ENCODE data around the gene APP.
"Not testable (repeated sequence)": the region's sequence is repeated elsewhere in the genome, so short reads cannot be mapped to it uniquely, and the experiment has no call there.

APP gene

DNA sequence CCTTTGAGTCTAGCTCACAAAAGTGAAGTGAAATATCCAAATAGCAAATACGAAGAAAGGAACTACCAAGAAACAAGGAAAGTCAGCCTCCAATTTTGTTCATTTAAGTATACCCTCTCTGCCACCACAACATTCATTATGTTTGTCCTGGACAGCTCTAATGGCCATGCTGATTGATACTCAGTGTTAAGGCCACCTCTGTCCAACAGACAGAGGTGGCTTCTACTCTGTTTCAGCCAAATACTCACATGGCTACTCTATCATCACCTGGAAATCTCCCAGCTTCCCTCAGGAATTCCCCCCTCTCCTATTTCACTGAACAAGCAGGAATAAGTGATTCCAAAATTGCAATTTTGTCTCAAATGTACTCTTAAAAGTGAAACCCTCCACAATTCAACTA, 10.7 kb downstream of the APP start:
- no peak for DNase-seq

DNA sequence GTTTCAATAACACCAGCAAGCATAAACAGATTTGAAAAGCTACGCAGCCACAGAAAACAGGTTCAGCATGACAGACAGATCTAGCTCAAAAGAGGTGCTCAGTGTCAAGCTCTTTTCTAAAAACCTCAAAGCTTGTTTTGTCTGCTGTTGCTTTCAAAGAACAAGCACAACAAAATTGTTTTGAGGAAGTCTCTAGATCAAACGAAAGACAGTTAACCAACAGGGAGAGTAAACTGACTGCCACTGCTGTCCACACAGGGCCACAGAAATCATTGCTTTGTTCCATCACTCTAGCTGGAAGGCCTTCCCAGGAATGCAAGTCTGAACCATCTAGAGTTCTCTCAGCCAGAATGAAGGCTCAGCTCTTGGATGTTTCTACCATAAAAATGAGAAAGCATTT, 12.8 kb downstream of the APP start:
- DNase-seq: no peak

DNA sequence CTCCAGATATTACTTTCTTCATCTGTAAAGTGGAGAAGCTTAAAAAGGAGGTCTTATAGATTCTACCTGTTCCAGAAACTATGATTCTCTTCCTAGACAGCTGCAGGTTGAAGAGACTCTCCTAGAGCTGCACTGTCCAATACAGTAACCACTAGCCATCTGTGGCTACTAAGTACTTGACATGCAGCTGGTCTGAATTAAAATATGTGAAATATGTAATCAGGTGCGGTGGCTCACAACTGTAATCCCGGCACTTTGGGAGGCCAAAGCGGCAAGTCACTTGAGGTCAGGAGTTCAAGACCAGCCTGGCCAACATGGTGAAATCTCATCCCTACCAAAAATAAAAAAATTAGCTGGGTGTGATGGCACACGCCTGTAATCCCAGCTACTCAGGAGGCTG, 15.8 kb downstream of the APP start:
- DNase-seq: no peak

DNA sequence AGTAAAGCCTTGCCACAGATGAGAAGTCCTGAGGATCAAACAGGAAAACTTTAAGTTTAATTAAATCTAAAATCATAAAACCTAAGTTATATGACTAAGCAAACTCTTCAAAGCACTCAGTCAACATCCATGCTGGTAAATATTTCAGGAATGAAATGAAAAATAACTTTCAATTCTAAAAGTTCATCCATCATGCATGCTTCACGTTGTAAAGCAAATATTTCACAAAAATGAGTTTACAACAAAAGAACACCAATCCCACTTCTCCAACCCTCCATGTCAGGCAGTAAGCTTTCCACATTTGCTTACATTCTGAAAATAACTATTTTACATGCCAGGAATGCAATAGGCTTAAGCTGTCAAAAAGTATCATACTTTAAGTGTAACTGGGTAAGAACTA, 16.8 kb downstream of the APP start:
- no peak for DNase-seq

DNA sequence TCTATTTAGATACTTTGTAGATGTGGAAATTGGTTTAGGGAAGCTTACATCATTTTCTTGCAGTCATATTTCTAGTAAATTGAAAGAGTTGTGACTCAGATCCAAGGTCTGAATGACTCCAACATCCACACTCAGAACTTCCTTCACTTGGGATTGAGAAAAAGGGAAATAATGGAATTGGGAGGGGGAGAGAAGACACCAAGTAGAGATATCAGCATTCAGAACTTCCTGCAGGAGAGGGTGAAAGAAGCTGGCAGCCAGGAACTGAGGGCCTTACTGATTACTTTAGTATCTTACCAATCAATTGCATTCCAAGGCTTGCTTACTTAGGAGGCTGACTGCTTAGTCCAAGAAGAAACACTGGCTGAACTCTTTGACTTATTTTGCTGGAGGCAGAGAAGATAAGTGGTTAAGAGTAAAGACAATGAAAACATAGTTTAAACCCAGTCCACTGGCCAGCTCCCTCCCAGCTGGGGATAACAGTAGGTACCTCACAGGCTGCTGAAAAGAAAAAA, 21.7 kb downstream of the APP start:
- DNase-seq: no peak

DNA sequence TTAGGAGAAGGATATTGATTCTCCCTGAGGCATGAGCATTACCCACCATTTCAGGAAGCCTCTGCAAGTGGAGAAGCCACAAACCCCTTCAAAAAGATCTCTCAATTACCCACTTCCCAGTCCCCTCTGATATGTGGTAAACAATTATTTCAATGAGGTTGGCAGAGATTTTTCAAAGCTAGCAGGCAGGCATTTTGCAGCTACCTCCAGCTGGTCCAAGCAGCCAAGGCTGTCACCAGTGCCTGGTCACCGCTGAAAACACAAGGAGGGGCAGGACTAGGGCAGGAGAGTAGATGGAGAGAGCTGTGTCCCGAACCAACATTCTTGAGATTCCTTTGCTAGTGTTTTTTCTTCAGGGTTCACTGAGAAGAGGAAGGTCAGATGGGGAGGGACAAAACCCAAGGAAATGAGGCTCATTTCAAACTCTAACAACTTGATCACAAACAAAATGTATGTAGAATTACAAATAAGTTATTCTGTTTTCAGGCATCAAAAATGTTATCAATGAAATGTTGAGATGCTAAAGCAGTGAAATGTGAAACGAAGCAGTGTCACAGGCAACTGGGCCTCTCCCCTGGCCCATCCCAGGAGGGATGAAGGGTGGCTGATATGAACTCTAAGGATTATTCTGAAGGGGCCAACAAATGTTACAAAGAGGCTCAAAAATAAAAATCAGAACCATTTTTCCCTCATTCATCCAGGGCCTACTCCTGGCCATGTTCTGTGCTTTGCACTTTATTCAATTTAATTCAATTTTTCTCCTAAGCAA, 22.3 kb downstream of the APP start:
- no peak for DNase-seq

DNA sequence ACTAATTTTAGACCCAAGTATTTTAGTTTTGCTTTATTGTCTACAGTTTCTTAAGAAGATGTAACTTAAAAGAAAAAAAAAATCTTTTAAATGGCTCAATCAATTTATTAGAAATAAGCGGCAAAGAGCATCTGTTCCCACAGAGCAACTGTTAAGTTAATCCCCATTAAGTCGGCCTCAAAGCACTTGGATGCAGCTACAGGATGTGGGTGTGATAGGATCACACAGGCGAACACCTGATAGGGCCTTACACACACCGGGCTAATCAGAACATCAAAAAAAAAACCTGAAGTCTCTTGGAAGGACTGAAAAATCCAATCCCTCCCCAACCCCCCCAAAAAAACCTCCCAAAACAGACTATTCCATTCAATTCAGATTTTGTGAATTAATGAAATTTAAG, 23.0 kb downstream of the APP start:
- DNase-seq: no peak

DNA sequence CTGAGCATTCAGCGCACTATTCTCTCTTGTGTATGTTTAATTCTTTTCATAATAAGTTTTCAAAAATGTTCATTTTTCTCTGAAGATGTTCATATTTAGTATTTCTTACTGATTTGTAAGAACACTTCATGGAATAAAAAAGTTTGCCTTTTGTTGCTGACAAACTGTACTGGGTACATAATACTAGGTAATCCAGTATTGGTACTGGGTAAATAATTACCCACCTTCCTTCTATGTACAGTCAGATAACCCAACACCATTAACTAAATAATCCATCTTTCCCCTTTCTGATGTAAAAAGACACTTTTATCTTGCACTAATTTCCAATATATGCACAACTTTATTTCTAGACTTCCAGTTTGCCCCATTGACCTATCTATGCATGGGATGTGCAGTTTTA, 23.9 kb downstream of the APP start:
- DNase-seq: no peak

DNA sequence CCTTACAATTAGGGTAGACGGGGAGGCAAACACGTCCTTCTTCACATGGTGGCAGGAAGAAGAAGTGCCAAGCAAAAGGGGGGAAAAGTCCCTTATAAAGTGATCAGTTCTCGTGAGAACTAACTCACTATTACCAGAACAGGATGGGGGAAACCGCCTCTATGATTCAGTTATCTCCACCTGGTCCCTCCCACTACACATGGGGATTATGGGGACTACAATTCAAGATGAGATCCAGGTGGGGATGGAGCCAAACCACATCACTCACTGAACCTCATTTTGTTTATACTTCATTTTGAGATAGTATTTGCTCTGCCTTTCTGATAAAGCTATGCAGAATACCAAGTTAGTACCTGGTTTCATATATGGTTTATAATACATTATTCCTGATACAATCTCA, 26.5 kb downstream of the APP start:
- no peak for DNase-seq

DNA sequence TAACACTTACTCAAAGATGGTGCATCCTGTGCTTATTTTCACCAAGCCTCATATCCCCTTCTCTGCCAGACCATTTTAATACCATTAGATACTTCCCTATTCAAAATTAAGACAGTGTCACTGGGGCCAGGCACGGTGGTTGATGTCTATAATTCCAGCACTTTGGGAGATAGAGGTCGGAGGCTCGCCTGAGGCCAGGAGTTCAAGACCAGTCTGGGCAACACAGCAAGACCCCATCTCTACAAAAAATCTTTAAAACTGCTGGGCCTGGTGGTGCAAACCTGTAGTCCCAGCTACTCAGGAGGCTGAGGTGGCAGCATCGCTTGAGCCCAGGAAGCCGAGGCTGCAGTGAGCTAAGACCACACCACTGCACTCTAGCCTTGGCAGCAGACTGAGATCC, 28.2 kb downstream of the APP start:
- DNase-seq: no peak

DNA sequence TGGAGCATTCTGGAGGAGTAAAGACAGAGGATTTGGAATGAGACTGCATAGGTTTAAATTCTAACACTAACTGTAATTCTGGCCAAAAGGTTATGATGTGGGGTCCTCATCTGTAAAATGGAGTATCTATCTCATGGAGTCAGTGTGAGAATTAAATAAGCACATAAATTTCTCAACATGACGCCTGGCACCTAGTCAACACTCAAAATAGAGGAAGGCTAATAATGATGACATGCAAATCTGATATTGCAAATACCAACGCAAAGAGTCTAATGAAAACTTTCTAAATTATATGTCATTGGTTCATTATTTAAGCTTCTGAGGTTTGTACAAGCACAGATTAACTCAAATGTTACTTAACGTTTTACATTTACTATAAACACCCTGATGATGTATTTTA, 29.6 kb downstream of the APP start:
- no peak for DNase-seq

DNA sequence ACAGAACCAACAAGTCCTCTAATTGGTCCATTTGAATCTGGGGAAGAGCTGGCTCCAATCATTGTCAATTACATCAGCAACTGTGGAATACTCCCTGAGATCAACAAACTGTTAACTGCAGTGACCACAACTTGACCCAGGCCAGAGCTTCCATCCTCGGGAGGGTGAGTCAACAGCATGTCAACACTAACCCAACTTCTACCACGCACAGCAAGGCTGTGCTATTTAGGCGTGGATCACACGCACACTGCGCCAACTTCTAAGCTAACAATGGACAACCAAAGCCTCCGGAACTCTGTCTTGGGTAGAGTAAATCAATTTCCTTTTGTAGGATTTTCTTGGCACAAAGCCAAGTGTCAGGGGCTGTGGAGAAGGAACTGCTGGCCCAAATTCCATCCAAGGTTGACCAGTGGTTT, 30.4 kb downstream of the APP start:
- no peak for DNase-seq

DNA sequence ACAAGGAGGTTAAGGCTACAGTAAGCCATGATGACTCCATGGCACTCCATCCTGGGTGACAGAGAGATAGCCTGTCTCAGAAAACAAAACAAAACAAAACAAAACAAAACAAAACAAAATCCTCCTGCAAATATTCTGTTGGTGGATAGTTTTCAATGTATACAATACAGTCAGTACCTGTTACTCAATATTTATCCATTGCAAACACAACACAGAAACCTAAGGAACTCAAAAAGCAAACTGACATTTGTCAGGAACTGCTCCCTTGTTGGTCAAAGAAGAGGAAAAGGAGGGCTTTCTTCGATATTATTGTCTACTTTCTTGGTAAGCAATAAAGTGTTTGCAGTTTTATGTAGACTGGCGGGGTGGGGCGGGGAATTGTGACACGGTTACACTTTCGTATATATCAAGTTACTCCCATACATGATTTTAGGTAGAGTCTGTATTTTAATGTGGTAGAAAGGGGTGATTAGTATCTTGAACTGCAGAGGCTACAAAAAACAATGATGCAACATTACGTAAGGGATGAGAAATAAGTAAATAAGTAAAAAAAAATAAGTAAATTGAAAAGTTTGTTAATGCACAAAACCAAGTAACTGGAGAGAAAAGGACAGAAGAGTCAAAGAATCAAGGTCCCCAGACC, 31.8 kb downstream of the APP start:
- no peak for DNase-seq

DNA sequence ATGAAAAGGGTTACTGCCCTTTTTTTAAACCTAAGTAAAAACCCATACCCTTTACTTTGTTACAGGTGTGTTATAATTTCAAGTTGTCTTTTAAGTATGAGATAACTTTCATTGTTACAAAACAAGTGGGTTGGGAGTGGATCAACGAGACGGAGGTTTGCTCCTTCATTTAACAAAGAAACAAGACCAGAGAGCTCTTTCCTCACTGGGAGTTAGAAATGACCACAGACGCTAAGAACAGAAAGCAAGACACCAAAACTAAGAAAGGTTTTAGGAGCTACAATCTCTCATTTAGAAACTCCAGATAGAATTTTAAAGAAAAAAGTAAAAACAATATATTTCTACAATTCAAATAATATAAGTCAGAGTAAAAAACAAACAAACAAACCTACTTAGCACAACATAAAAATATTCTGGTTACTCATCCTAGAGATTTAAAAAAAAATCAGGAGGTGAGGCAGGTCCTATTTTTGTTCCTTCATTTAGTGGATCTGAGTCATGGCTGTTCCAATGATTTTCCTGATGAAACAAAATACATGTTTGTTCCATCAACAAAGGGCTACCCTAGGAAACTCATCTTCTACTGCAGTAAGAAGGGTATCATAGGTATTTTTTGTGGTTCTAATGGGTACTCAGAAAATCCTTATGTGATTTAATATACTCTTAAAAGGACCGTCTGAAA, 33.0 kb downstream of the APP start:
- DNase-seq: no peak

DNA sequence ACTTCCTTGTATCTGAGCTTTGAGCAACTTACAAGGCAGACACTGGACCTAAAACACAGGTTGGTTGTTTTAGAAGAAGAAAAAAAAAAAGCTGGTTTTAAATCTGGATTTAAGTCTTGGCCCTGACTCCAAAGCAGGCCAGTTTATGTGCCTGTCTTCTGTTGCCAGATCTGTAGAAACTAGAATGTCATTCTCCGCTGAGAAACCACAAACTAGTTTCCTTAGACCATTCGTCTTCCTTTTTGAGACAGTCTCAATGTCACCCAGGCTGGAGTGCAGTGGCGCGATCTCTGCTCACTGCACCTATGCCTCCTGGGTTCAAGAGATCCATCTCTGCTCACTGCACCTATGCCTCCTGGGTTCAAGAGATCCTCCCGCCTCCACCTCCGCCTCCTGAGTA, 33.9 kb downstream of the APP start:
- DNase-seq: no peak

DNA sequence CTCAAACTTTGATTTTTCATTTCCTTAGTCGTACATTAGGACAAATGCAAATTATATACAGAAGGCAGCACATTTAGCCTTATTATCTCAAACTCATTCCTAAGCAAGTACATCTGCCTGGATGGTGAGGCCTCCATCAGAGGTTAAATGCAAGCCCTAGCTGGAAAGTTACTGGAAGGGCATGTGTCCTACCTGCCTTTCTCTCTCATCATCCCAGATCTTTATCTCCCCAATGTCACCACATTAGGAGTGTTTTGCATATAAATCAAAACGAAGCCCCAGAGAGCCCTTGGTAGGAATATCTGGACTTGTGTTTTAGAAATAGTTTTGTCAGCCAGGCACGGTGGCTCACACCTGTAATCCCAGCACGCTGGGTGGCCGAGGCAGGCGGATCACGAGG, 35.0 kb downstream of the APP start:
- no peak for DNase-seq

DNA sequence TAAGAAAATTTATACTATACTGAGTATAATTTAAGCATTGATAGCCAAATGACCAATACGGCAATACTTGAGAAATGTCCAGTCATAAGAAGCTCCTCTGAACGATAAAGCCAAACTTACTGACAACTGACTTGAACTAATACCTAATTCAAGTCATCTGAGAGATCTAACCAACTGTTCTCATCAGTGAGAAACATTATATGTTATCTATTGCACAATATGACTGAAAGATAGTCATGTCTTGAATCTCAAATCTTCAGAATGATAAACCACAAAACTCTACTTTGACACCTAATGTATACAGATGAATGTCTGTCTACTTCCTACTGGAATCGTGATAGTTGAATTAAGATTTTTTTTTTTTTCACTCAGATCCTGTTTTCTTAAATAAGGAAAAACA, 39.0 kb downstream of the APP start:
- DNase-seq: no peak

DNA sequence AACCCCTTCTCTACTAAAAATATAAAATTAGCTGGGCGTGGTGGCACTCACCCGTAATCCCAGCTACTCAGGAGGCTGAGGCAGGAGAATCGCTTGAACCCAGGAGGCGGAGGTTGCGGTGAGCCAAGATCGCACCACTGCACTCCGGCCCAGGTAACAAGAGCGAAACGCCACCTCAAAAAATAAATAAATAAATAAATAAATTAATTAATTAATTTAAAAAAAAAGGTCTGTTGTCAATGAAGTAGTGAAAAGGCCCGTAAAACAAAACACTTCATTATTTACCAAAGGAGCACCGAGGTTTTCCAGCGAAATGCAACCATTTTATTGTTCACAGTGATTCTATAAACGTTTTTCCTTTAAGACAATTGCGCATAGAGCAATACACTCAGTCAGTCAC, 39.5 kb downstream of the APP start:
- not testable (repeated sequence) for DNase-seq

DNA sequence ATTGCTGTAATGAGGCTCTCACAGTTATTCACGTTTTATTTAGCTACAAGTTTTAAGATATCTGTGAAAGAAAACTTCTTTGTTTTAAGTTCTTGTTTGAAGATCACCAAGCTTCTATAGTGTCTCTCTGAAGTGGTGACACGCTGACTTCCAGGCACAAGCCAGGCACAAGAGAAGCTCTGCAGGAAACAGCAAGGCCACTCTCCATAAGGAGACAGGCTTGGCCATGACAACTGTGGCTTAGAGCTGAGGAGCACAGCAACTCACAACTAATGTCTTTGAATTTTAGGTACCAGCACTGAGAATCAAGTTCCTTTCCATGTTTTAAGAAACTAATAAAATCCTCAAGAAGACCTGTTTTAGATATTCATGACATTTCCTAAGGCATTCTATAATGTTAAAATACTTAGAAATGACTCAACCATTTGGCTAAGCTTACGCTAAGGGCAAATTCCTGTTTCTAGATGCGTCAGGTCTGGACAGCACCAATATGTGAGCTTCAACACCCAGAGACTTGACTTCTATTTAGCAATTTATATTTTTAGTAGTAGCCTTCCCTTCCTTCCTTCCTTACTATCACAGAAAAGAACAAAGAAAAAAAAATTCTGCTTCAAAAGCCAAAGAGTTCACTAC, 40.2 kb downstream of the APP start:
- no peak for DNase-seq

DNA sequence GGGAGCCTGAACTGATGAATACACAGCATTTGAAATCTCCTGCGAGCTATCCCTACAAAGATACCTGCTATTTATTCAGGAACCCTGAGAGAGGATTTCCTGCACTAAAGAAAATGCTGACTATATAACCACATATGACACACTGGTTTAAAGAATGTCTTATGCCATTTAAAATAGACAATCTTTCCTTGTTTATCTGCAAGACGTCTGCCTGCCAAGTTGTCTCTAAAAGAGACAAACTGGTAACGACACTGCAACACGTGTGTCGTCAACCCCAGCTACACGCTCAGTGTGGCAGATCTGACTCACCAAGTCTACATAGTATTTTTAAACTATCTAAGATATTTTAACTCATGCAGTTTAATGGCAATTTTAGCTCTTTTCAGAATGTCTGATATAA, 42.7 kb downstream of the APP start:
- no peak for DNase-seq

DNA sequence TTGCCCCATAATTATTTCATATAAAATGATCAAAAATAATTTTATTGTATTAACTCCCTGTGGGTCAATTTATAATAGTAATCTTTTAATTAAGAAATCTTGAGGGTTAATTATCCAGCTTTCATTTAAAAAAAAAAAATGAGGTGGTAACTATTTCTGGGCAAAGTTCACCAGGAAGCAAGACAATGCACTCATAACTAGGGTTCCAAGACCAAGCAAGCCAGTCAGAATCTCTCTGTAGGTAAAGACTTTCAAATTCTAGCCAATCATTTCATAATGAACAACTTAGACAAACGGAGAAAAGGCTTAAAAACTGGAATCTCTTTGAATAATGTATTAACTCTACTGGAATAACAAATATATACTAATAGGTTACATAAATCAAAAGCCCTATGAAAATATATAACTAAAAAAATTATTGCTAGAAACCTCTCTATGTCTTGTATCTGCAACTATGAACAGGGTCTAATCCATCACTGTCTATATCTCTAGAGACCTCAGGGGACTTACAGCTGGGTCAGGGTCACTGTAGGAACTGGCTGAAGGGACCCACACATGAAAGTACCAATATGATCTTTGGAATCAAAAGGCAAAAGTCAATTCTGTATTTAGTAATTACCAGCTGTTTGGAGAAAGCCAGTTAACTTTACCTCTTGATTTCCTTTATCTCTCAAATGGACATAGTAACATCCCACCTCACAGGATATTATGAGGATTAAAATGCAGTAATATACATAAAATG, 43.3 kb downstream of the APP start:
- no peak for DNase-seq

DNA sequence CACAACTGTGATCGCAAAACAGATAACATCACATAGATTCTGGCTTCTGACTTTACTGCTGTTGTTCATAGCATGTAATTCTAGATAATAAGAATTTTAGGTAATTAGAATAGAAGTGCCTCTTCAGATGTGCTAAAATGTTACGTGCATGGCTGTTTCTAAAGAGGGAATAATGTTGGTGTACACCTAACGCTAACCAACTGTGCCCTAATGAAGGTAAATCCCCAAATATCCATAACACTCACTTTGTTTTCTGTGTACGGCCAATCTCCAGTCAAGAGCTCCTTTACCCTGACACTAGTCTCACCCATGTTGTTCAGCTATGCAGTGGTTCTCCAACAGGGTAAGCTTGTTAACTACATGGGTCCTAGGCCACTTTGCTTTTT, 44.4 kb downstream of the APP start:
- no peak for DNase-seq

All from NCI-H1092 (cell line).